Neuronal stem cell (in vitro differentiated cells): ENCODE data around the gene TREH.

Experiments
- DNase-seq: peaks from one replicate; pipeline ENCODE4 v3.0.0-alpha.2; 2013; ENCODE audit warnings: low spot score
- H2AFZ ChIP-seq: one replicate; pipeline ENCODE4 v1.6.1; 2013; ENCODE audit warnings: mild to moderate bottlenecking, low read length, inconsistent platforms
- H2AK5ac ChIP-seq: 2 replicates; pipeline ENCODE4 v1.6.1; 2013; ENCODE audit warnings: low read depth, mild to moderate bottlenecking, inconsistent platforms, low read length, moderate library complexity, mixed read lengths
- H2BK120ac ChIP-seq: 2 replicates; pipeline ENCODE4 v1.6.1; 2013; ENCODE audit warnings: low read depth, mild to moderate bottlenecking, inconsistent platforms, low read length, moderate library complexity, mixed read lengths
- H2BK12ac ChIP-seq: one replicate; pipeline ENCODE4 v1.6.1; 2013; ENCODE audit warnings: low read length, inconsistent platforms
- H2BK15ac ChIP-seq: 2 replicates; pipeline ENCODE4 v1.6.1; 2013; ENCODE audit warnings: mild to moderate bottlenecking, low read length, inconsistent platforms, mixed read lengths
- H2BK5ac ChIP-seq: one replicate; pipeline ENCODE4 v1.6.1; 2013; ENCODE audit warnings: inconsistent platforms, mild to moderate bottlenecking, low read length, moderate library complexity
- H3K14ac ChIP-seq: one replicate; pipeline ENCODE4 v1.6.1; 2013; ENCODE audit warnings: low read length, inconsistent platforms
- H3K18ac ChIP-seq: 2 replicates; pipeline ENCODE4 v1.6.1; 2013; ENCODE audit warnings: low read length, inconsistent platforms
- H3K23ac ChIP-seq: 2 replicates; pipeline ENCODE4 v1.6.1; 2013; ENCODE audit warnings: low read depth, mild to moderate bottlenecking, mixed read lengths, low read length, inconsistent platforms; ENCODE audit not compliant: poor library complexity
- H3K27ac ChIP-seq: replicated peaks from 3 replicates; pipeline ENCODE4 v1.5.1; 2013; ENCODE audit warnings: low read length, inconsistent platforms
- H3K27me3 ChIP-seq, 3 experiments: 2 replicates each; pipeline ENCODE4 v1.6.1; 2013; ENCODE audit warnings: low read length in 3 of 3, mild to moderate bottlenecking in 2 of 3, inconsistent platforms in 1 of 3, low read depth in 1 of 3, mixed read lengths in 1 of 3, moderate library complexity in 1 of 3; ENCODE audit not compliant: control insufficient read depth in 3 of 3, insufficient read depth in 3 of 3
- H3K36me3 ChIP-seq, 2 donors: replicated peaks in 1 of 2; 2 replicates each; pipeline ENCODE4 v1.6.1; 2013; ENCODE audit warnings: low read length in 2 of 2; ENCODE audit not compliant: control insufficient read depth in 2 of 2, insufficient read depth in 2 of 2
- H3K4ac ChIP-seq: 2 replicates; pipeline ENCODE4 v1.6.1; 2013; ENCODE audit warnings: inconsistent platforms, mild to moderate bottlenecking, low read length, moderate library complexity
- H3K4me1 ChIP-seq, 2 donors: 1 replicate in 1 of 2; 2 replicates in 1 of 2; pipeline ENCODE4 v1.6.1; 2013; ENCODE audit warnings: low read length in 2 of 2, low read depth in 1 of 2; ENCODE audit not compliant: control insufficient read depth in 2 of 2, insufficient read depth in 1 of 2
- H3K4me2 ChIP-seq: one replicate; pipeline ENCODE4 v1.6.1; 2013; ENCODE audit warnings: mild to moderate bottlenecking, low read length, inconsistent platforms; ENCODE audit not compliant: insufficient read depth, poor library complexity, severe bottlenecking
- H3K4me3 ChIP-seq, 2 donors: 2 replicates each; pipeline ENCODE4 v1.5.1; 2013; ENCODE audit warnings: low read length in 2 of 2, mild to moderate bottlenecking in 2 of 2, inconsistent platforms in 1 of 2, moderate library complexity in 1 of 2
- H3K79me1 ChIP-seq: one replicate; pipeline ENCODE4 v1.6.1; 2013; ENCODE audit warnings: low read depth, mild to moderate bottlenecking, inconsistent platforms, low read length, moderate library complexity
- H3K9ac ChIP-seq: one replicate; pipeline ENCODE4 v1.6.1; 2013; ENCODE audit warnings: mild to moderate bottlenecking, low read depth, low read length, inconsistent platforms; ENCODE audit not compliant: poor library complexity
- H3K9me3 ChIP-seq, 2 donors: replicated peaks in 1 of 2; 2 replicates each; pipeline versions ENCODE3 to v1.6.1; 2013; ENCODE audit warnings: low read length in 2 of 2, mild to moderate bottlenecking in 2 of 2, inconsistent platforms in 1 of 2, low read depth in 1 of 2, mixed read lengths in 1 of 2, moderate library complexity in 1 of 2; ENCODE audit not compliant: control insufficient read depth in 2 of 2, insufficient read depth in 1 of 2
- H4K8ac ChIP-seq: one replicate; pipeline ENCODE4 v1.6.1; 2013; ENCODE audit warnings: low read depth, mild to moderate bottlenecking, inconsistent platforms, low read length, moderate library complexity
- H4K91ac ChIP-seq: one replicate; pipeline ENCODE4 v1.6.1; 2013; ENCODE audit warnings: low read length, low read depth, mild to moderate bottlenecking, inconsistent platforms; ENCODE audit not compliant: poor library complexity
- WGBS, 2 donors: extraction: QIAGEN DNeasy Blood & Tissue Kit; methylation state at CpG; one replicate each; pipeline ENCODE4 v1.1.7; 2013; ENCODE audit warnings: missing lambda C conversion rate in 2 of 2, mixed read lengths in 1 of 2; ENCODE audit not compliant: insufficient read length in 2 of 2, insufficient replicate concordance in 1 of 2; ENCODE audit errors: extremely low coverage in 2 of 2; 5-methylcytosine and 5-hydroxymethylcytosine counted together

TREH gene

GRCh38 chr11:118609380-118610224, 69.8 kb downstream of the TREH start:
- peaks cover 0 to 34% (median 27%) of the 10 kb centered on the region in 3 experiments for H3K27me3 ChIP-seq
- peak overlapping the region in 1 of 2 donors; percentile 78 for H3K4me3 ChIP-seq
- H2BK12ac ChIP-seq = peak overlapping the region; percentile 99
- H3K79me1 ChIP-seq = peaks cover 3% of the 10 kb centered on the region
- H3K23ac ChIP-seq = peak overlapping the region; percentile 92
- H2BK5ac ChIP-seq = peak overlapping the region; percentile 80
- peak overlapping the region; percentile 51 for H3K4me2 ChIP-seq
- peak overlapping the region; percentile 89 for H2BK120ac ChIP-seq
- peak overlapping the region; percentile 98 for H3K18ac ChIP-seq
- H3K14ac ChIP-seq = peak overlapping the region; percentile 92
- peak overlapping the region; percentile 42 for H2AFZ ChIP-seq
- H2AK5ac ChIP-seq = peak overlapping the region; percentile 95
- WGBS, 2 donors = no CpG with 5 or more reads among the region's 57 CpGs
- no peak for DNase-seq
- peaks cover 0 to 6% of the 10 kb centered on the region in 2 donors for H3K9me3 ChIP-seq
- H2BK15ac ChIP-seq = peak overlapping the region; percentile 95
- H3K4ac ChIP-seq = peak overlapping the region; percentile 56
- H3K4me1 ChIP-seq = peaks cover 32 to 55% of the 10 kb centered on the region in 2 donors
- H4K8ac ChIP-seq = no peak overlapping the region
- H3K27ac ChIP-seq = no peak overlapping the region
- peak overlapping the region; percentile 94 for H4K91ac ChIP-seq
- H3K36me3 ChIP-seq = no peaks in the 10 kb centered on the region
- H3K9ac ChIP-seq = peak overlapping the region; percentile 88

GRCh38 chr11:118608360-118609227, 70.9 kb downstream of the TREH start:
- H2AK5ac ChIP-seq = peak overlapping the region; percentile 95
- peaks cover 0 to 6% of the 10 kb centered on the region in 2 donors for H3K9me3 ChIP-seq
- peak overlapping the region; percentile 95 for H2BK15ac ChIP-seq
- H2AFZ ChIP-seq = peak overlapping the region; percentile 42
- H2BK120ac ChIP-seq = no peak overlapping the region
- no peaks in the 10 kb centered on the region for H3K36me3 ChIP-seq
- WGBS, 2 donors = no CpG with 5 or more reads among the region's 69 CpGs
- peak overlapping the region; percentile 92 for H3K23ac ChIP-seq
- H2BK12ac ChIP-seq = peak overlapping the region; percentile 99
- DNase-seq = no peak
- H3K4me3 ChIP-seq = peak overlapping the region in 1 of 2 donors; percentile 78
- no peak overlapping the region for H3K27ac ChIP-seq
- peak overlapping the region; percentile 88 for H3K9ac ChIP-seq
- peak overlapping the region; percentile 92 for H3K14ac ChIP-seq
- peaks cover 30 to 48% of the 10 kb centered on the region in 2 donors for H3K4me1 ChIP-seq
- H3K4ac ChIP-seq = peak overlapping the region; percentile 93
- peak overlapping the region; percentile 80 for H2BK5ac ChIP-seq
- H3K18ac ChIP-seq = peak overlapping the region; percentile 98
- H3K27me3 ChIP-seq = peaks cover 0 to 34% (median 27%) of the 10 kb centered on the region in 3 experiments
- H4K8ac ChIP-seq = peak overlapping the region; percentile 66
- peak overlapping the region; percentile 94 for H4K91ac ChIP-seq
- peaks cover 3% of the 10 kb centered on the region for H3K79me1 ChIP-seq
- H3K4me2 ChIP-seq = peak overlapping the region; percentile 95

- Histone ChIP-seq H3K27me3 (peaks cover 0 to 34% (median 27%) of the 10 kb centered on the region in 3 experiments), H2BK120ac (no peak within 1 kb of the TSS), H2BK12ac (no peak within 1 kb of the TSS), H3K9me3 (peaks cover 0 to 6% of the 10 kb centered on the region in 2 donors), H3K14ac (peak within 1 kb of the TSS; percentile 92), H2BK15ac (peak within 1 kb of the TSS; percentile 95), H3K27ac (no peak within 1 kb of the TSS), H3K36me3 (peaks cover 0 to 7% of the 10 kb centered on the region in 2 donors), H3K4ac (peak within 1 kb of the TSS; percentile 93), H3K79me1 (peaks cover 3% of the 10 kb centered on the region), H4K8ac (no peak within 1 kb of the TSS), H3K23ac (peak within 1 kb of the TSS; percentile 92), H2AK5ac (peak within 1 kb of the TSS; percentile 95), H4K91ac (no peak within 1 kb of the TSS), H3K4me2 (peak within 1 kb of the TSS; percentile 95), H3K9ac (peak within 1 kb of the TSS; percentile 88), H3K4me1 (peaks cover 29 to 41% of the 10 kb centered on the region in 2 donors), H2BK5ac (no peak within 1 kb of the TSS), H3K18ac (peak within 1 kb of the TSS; percentile 98), H2AFZ (peak within 1 kb of the TSS; percentile 14), H3K4me3 (peak within 1 kb of the TSS in 1 of 2 donors; percentile 78)
- WGBS, 2 donors = no CpG with 5 or more reads among the region's 72 CpGs
- no peak for DNase-seq
These were observed 71.8 kb downstream of the TREH start, which contains the start of gene PHLDB1 for GRCh38 chr11:118607401-118608359. TSS of gene PHLDB1 (plus strand) at chr11:118607615. CDS start at chr11:118613837, 6,222 bp downstream.
